Lung (tissue), 12 donors: ENCODE results near the gene PRKG1. TPM values are rescaled to one million over a fixed set of nuclear protein-coding genes. Genes with fewer than 3 reads are reported as not detected.

Experiments used
- ATAC-seq: fragments of 200-7000 bp; cut with Tn5 transposase; one replicate; pipeline ENCODE4 v1.9.1; 2020; ENCODE audit warnings: moderate number of reproducible peaks; ENCODE audit not compliant: insufficient read depth, low FRiP score
- DNase-seq, 3 donors: peaks; one replicate each; pipeline ENCODE4 v3.0.0-alpha.2; 2013 to 2017
- H3K27ac ChIP-seq, 2 donors: one replicate each; pipeline ENCODE4 v1.5.1; 2013; ENCODE audit warnings: mild to moderate bottlenecking in 2 of 2, moderate library complexity in 2 of 2, control low read depth in 1 of 2, inconsistent platforms in 1 of 2, low read depth in 1 of 2, low read length in 1 of 2
- H3K27me3 ChIP-seq, 3 donors: one replicate each; pipeline ENCODE4 v1.5.1; 2013; ENCODE audit warnings: low read length in 2 of 3; ENCODE audit not compliant: control insufficient read depth in 3 of 3, insufficient read depth in 3 of 3
- H3K36me3 ChIP-seq, 4 donors: one replicate each; pipeline ENCODE4 v1.5.1; 2013; ENCODE audit warnings: low read length in 4 of 4, mild to moderate bottlenecking in 1 of 4, moderate library complexity in 1 of 4; ENCODE audit not compliant: control insufficient read depth in 4 of 4, insufficient read depth in 4 of 4
- H3K4me1 ChIP-seq, 5 donors: one replicate each; pipeline ENCODE4 v1.5.1; 2013; ENCODE audit warnings: low read length in 5 of 5, mild to moderate bottlenecking in 2 of 5, moderate library complexity in 1 of 5; ENCODE audit not compliant: control insufficient read depth in 5 of 5, insufficient read depth in 5 of 5
- H3K4me3 ChIP-seq: one replicate; pipeline ENCODE4 v1.5.1; 2013; ENCODE audit warnings: mild to moderate bottlenecking, control low read depth, moderate library complexity
- H3K9ac ChIP-seq, 2 donors: one replicate each; pipeline ENCODE4 v1.5.1; 2013; ENCODE audit warnings: low read length in 2 of 2, control low read depth in 1 of 2; ENCODE audit not compliant: insufficient read depth in 1 of 2
- H3K9me3 ChIP-seq, 4 donors: one replicate each; pipeline ENCODE4 v1.5.1; 2013; ENCODE audit warnings: low read length in 3 of 4, mild to moderate bottlenecking in 1 of 4, moderate library complexity in 1 of 4; ENCODE audit not compliant: control insufficient read depth in 4 of 4, insufficient read depth in 3 of 4
- CTCF ChIP-seq: IDR thresholded peaks from 2 replicates; pipeline ENCODE4 v1.5.1; 2012; ENCODE audit warnings: mild to moderate bottlenecking; ENCODE audit errors: control extremely low read depth, extremely low read depth
- WGBS, 2 donors: extraction: QIAGEN DNeasy Blood & Tissue Kit; methylation state at CpG; one replicate each; pipeline ENCODE4 v1.1.7; 2013; 5-methylcytosine and 5-hydroxymethylcytosine counted together
- polyA plus RNA-seq, 2 donors: library from polyadenylated mRNA; stranded (reverse); fragments of 200-250 nt; gene quantifications; one replicate each; pipeline ENCODE4 v1.2.1, GENCODE V29; 2013
- total RNA-seq, 2 donors: library from RNA; depleted of rRNA in 1 of 2; stranded (reverse); fragments of >200 nt in 1 of 2; gene quantifications; one replicate each; pipeline ENCODE4 v1.2.1, GENCODE V29; 2014 to 2021
- donor health status: control.
- donor health status: control.
- donor health status: Bipolar disorder and iron deficiency.
- donor health status: healthy.
- donor health status: DM: yes; HTN: yes; CAD: no.

The PRKG1 gene
- total and polyA plus RNA-seq, 4 donors, result 2.1 to 50.8 (median 15.1) TPM

GRCh38 chr10:51421853-51422252 is 347.6 kb downstream of the PRKG1 start:
- Histone ChIP-seq H3K9me3 (no peaks in the 10 kb centered on the region), H3K27me3 (no peaks in the 10 kb centered on the region), H3K36me3 (no peaks in the 10 kb centered on the region), H3K4me1 (peaks cover 0 to 20% (median 7%) of the 10 kb centered on the region in 5 donors), H3K9ac (no peak overlapping the region), H3K27ac (peak overlapping the region in 1 of 2 donors; percentile 76), H3K4me3 (no peak overlapping the region)
- ATAC-seq (no peak), DNase-seq (no peak)
- TF ChIP-seq CTCF, result no peak
- 65 to 76% methylated on average over 1 of the region's 1 CpG for WGBS, 2 donors

- no peaks in the 10 kb centered on the region for H3K9me3 ChIP-seq
- peak; percentile 68 to 86 (median 81) for DNase-seq
- no peaks in the 10 kb centered on the region for H3K27me3 ChIP-seq
- peak; percentile 49 for ATAC-seq
- H3K9ac ChIP-seq, result no peak overlapping the region
- peak overlapping the region; percentile 76 to 79 for H3K27ac ChIP-seq
- H3K36me3 ChIP-seq, result no peaks in the 10 kb centered on the region
- peaks cover 0 to 20% (median 7%) of the 10 kb centered on the region in 5 donors for H3K4me1 ChIP-seq
- 59 to 60% methylated on average over 6 of the region's 6 CpGs for WGBS, 2 donors
- TF ChIP-seq CTCF, result peak; percentile 54
- no peak overlapping the region for H3K4me3 ChIP-seq
These were observed 348.2 kb downstream of the PRKG1 start for GRCh38 chr10:51422311-51423120.

- H3K9me3 ChIP-seq, result no peaks in the 10 kb centered on the region
- no peak for DNase-seq
- peaks cover 0 to 20% (median 7%) of the 10 kb centered on the region in 5 donors for H3K4me1 ChIP-seq
- H3K9ac ChIP-seq, result no peak overlapping the region
- no peaks in the 10 kb centered on the region for H3K36me3 ChIP-seq
- no peak overlapping the region for H3K27ac ChIP-seq
- ATAC-seq, result no peak
- no peak overlapping the region for H3K4me3 ChIP-seq
- 59 to 78% methylated on average over 4 of the region's 4 CpGs for WGBS, 2 donors
- no peaks in the 10 kb centered on the region for H3K27me3 ChIP-seq
- TF ChIP-seq CTCF, result no peak
These were observed 348.8 kb downstream of the PRKG1 start for GRCh38 chr10:51423121-51423452.
